ENCODE measurements around the gene SEC14L1. TPM values are rescaled to one million over a fixed set of nuclear protein-coding genes. Genes with fewer than 3 reads are reported as not detected.
A peak's percentile ranks its signal among the peaks of the same experiment; 100 is the strongest.

The SEC14L1 gene
- total RNA-seq, 1 experiment from 2014 or later, result 50.6 TPM

DNA sequence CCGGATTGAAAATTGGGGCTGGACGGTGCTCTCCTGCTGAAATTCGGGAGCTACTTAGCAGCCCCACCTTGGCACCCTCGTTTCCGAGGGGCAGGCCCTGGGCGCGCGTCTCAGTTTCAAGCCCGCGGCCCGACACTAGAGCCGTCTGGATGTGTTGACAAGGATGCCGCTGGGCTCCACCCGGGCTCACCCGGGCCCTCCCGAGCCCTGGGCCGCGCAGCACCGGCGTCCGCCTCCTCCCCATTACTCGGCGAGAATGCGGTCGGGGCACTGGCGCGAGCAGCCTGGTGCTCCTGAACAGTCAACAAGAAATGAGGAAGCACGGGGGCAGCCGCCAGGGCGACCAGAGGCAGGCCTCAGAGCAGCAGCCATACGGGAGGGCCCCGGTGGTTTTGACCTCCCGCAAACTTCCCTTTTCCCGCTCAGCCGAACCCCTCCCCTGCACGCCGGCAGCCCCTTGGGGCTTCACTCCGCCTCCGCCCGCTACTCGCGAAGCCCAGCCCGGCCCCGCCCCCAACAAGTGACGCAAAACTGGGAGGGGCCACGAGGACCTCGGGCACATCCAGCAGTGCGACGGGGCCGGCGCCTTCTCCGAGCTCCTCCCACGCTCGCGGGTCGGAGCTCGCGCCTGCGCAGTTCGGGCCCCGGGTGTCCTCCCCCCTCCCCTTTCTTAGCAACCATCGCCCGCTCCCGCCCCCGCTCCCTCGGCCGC is 447 bp upstream of the SEC14L1 start:
- intact Hi-C loops (cut with micrococcal nuclease; ENCODE audit: unreplicated experiment), result loop anchor here (10.0 kb wide), 1 partner anchor 46 kb away; no protein-coding TSS in a partner anchor
- H3K36me3 Mint-ChIP-seq (ENCODE audit: insufficient read depth, unreplicated experiment), result peaks cover 39% of the 10 kb centered on the region
- BruUV-seq (replicated peaks), result TSS peak; percentile 95

DNA sequence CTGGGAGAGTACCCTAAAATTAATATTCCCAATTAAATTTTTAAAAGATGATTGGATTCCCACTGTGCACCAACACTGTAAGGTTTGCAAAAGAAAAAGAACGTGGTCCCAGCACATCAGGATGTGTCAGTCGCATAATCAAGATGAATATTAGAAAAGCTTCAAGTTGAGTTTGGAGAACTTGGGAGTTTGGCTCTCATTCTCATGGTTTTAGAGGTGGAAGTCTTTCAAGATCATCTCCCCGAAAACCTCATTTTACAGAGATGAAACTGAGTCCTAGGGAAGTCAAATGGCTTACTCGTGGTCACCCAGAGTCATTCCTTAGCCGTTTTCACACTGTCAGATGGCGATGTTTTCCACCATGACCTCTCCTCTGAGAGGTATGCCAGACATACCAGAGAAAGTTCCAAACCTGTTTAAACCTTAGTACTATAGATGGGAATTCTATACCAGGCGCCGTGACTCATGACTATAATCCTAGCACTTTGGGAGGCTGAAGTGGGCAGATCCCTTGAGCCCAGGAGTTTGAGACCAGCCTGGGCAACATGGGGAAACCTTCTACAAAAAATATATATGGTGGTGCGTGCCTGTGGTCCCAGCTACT is 1.2 kb downstream of the SEC14L1 start:
- TF ChIP-seq, protein P1, sequence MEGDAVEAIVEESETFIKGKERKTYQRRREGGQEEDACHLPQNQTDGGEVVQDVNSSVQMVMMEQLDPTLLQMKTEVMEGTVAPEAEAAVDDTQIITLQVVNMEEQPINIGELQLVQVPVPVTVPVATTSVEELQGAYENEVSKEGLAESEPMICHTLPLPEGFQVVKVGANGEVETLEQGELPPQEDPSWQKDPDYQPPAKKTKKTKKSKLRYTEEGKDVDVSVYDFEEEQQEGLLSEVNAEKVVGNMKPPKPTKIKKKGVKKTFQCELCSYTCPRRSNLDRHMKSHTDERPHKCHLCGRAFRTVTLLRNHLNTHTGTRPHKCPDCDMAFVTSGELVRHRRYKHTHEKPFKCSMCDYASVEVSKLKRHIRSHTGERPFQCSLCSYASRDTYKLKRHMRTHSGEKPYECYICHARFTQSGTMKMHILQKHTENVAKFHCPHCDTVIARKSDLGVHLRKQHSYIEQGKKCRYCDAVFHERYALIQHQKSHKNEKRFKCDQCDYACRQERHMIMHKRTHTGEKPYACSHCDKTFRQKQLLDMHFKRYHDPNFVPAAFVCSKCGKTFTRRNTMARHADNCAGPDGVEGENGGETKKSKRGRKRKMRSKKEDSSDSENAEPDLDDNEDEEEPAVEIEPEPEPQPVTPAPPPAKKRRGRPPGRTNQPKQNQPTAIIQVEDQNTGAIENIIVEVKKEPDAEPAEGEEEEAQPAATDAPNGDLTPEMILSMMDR (IDR thresholded peaks at IDR 0.05; ENCODE audit: unreplicated experiment), result no peak
- Mint-ChIP-seq H3K27ac (ENCODE audit: unreplicated experiment) (no peak overlapping the region), H3K9me3 (ENCODE audit: low read depth, unreplicated experiment) (no peaks in the 10 kb centered on the region), H3K27me3 (ENCODE audit: unreplicated experiment) (no peaks in the 10 kb centered on the region), H3K4me3 (ENCODE audit: low read depth, unreplicated experiment) (peak overlapping the region; percentile 74), H3K36me3 (ENCODE audit: insufficient read depth, unreplicated experiment) (peaks cover 46% of the 10 kb centered on the region), H3K4me1 (ENCODE audit: low read depth, unreplicated experiment) (peaks cover 35% of the 10 kb centered on the region)
- TSS peak; percentile 46 for BruUV-seq (replicated peaks)
- intact Hi-C loops (cut with micrococcal nuclease; ENCODE audit: unreplicated experiment), result loop anchor here (10.0 kb wide), 1 partner anchor 47 kb away; no protein-coding TSS in a partner anchor
- no peak for DNase-seq
- CTCF ChIA-PET, result interaction anchor here (0.7 to 1.9 kb wide), 3 partner anchors 53 to 73 kb away, joined by 3 to 9 read pairs (median 5); no protein-coding TSS in a partner anchor

More for the DNA sequence above, 447 bp upstream of the SEC14L1 start:
- Mint-ChIP-seq H3K4me3 (ENCODE audit: low read depth, unreplicated experiment) (peak overlapping the region; percentile 74), H3K4me1 (ENCODE audit: low read depth, unreplicated experiment) (peaks cover 20% of the 10 kb centered on the region), H3K27me3 (ENCODE audit: unreplicated experiment) (no peaks in the 10 kb centered on the region), H3K9me3 (ENCODE audit: low read depth, unreplicated experiment) (no peaks in the 10 kb centered on the region), H3K27ac (ENCODE audit: unreplicated experiment) (peak overlapping the region; percentile 64)
- TF ChIP-seq, protein P1 (IDR thresholded peaks at IDR 0.05; ENCODE audit: unreplicated experiment), result no peak
- CTCF ChIA-PET, result interaction anchor here (0.6 to 1.9 kb wide), 9 partner anchors 9 to 311 kb away, joined by 3 to 9 read pairs (median 4); no protein-coding TSS in a partner anchor
- peak; percentile 99 for DNase-seq

DNA sequence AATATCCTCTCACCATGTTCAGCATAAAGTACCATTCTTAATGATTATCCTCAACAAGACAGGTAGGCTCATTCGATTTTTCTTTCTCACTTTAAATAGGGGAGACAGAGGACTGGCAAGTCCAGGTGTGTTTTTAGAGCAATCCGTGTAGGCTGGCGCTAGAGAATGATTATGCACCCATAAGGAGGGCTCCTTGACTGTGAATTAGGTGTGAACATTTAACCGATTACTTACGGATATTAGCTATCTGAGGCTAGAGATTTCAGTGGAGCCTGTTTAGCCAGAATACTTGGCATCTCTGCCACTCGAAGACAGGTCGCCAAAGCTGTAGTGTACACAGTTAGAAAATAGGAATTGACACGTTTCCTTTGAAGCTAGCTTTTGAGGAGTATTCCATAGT is 1.9 kb downstream of the SEC14L1 start:
- TF ChIP-seq, protein P1 (IDR thresholded peaks at IDR 0.05; ENCODE audit: unreplicated experiment), result no peak
- DNase-seq, result no peak
- Mint-ChIP-seq H3K27me3 (ENCODE audit: unreplicated experiment) (no peaks in the 10 kb centered on the region), H3K9me3 (ENCODE audit: low read depth, unreplicated experiment) (no peaks in the 10 kb centered on the region), H3K27ac (ENCODE audit: unreplicated experiment) (no peak overlapping the region), H3K4me1 (ENCODE audit: low read depth, unreplicated experiment) (peaks cover 42% of the 10 kb centered on the region), H3K36me3 (ENCODE audit: insufficient read depth, unreplicated experiment) (peaks cover 46% of the 10 kb centered on the region), H3K4me3 (ENCODE audit: low read depth, unreplicated experiment) (peak overlapping the region; percentile 74)
- intact Hi-C loops (cut with micrococcal nuclease; ENCODE audit: unreplicated experiment), result loop anchor here (10.0 kb wide), 1 partner anchor 48 kb away; no protein-coding TSS in a partner anchor
- no TSS peak for BruUV-seq (replicated peaks)
- CTCF ChIA-PET, result no interaction called here

DNA sequence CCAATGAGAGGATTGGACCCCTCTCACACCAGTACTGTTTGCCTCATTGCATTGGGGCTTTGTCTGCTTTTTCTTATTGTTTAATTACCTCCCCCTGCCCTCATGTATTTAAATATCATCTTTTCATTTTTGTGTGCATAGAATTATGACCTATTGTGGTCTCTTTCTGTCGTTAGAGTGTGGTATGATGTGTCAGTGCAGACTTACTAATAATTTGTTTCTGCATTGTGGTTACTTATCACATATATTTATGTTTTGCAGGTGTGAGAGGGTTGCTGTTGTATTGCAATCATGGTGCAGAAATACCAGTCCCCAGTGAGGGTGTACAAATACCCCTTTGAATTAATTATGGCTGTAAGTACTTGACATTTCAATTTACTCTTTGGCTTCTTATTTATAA is 2.5 kb downstream of the SEC14L1 start:
- CTCF ChIA-PET, result no interaction called here
- DNase-seq, result no peak
- Mint-ChIP-seq H3K4me3 (ENCODE audit: low read depth, unreplicated experiment) (no peak overlapping the region), H3K27me3 (ENCODE audit: unreplicated experiment) (no peaks in the 10 kb centered on the region), H3K9me3 (ENCODE audit: low read depth, unreplicated experiment) (no peaks in the 10 kb centered on the region), H3K27ac (ENCODE audit: unreplicated experiment) (no peak overlapping the region), H3K4me1 (ENCODE audit: low read depth, unreplicated experiment) (peaks cover 43% of the 10 kb centered on the region), H3K36me3 (ENCODE audit: insufficient read depth, unreplicated experiment) (peaks cover 46% of the 10 kb centered on the region)
- TF ChIP-seq, protein P1 (IDR thresholded peaks at IDR 0.05; ENCODE audit: unreplicated experiment), result no peak
- intact Hi-C loops (cut with micrococcal nuclease; ENCODE audit: unreplicated experiment), result loop anchor here (10.0 kb wide), 1 partner anchor 49 kb away; no protein-coding TSS in a partner anchor
- no TSS peak for BruUV-seq (replicated peaks)
